Upper lobe of right lung (tissue), 1 donor: ENCODE data around the gene TTC7B. TPM values are rescaled to one million over a fixed set of nuclear protein-coding genes. Genes with fewer than 3 reads are reported as not detected.
A peak's percentile ranks its signal among the peaks of the same experiment; 100 is the strongest.

Experiments
- ATAC-seq: fragments of 200-7000 bp; cut with Tn5 transposase; one replicate; pipeline ENCODE4 v1.9.1; 2020; ENCODE audit warnings: mild to moderate bottlenecking, moderate library complexity
- DNase-seq: peaks from one replicate; pipeline ENCODE4 v3.0.0-alpha.2; 2020
- H3K27ac ChIP-seq: fragments of 200-600 bp; one replicate; pipeline ENCODE4 v1.8.0; 2022
- H3K27me3 ChIP-seq: fragments of 200-600 bp; one replicate; pipeline ENCODE4 v1.8.0; 2022; ENCODE audit warnings: mild to moderate bottlenecking
- H3K36me3 ChIP-seq: fragments of 200-600 bp; one replicate; pipeline ENCODE4 v1.8.0; 2022
- H3K4me1 ChIP-seq: fragments of 200-600 bp; one replicate; pipeline ENCODE4 v1.8.0; 2022
- H3K4me3 ChIP-seq: fragments of 200-600 bp; one replicate; pipeline ENCODE4 v1.8.0; 2022; ENCODE audit warnings: mild to moderate bottlenecking
- H3K9me3 ChIP-seq: fragments of 200-600 bp; one replicate; pipeline ENCODE4 v1.8.0; 2022
- intact Hi-C: fragments of 100-400 bp; cut with DNase I; formaldehyde crosslinking; loops from one replicate; pipeline ENCODE4 v1.11.0; 2022
- total RNA-seq: library from RNA; stranded (reverse); fragmentation: NEBNext Ultra II Directional; extraction: Animal tissue kit (Norgen Biotek cat#: 25700); gene quantifications from one replicate; pipeline ENCODE4 v1.2.1, GENCODE V29; 2021
- TF ChIP-seq, protein P1 (sequence below): fragments of 200-600 bp; IDR thresholded peaks from one replicate; pipeline ENCODE4 v1.8.0; 2022; ENCODE audit warnings: antibody characterized with exemption
- donor health status: DM: no; HTN: yes; CAD: no; lungs with severe emphysema.

TTC7B gene
- total RNA-seq, 1 donor from 2014 or later, result 41.5 TPM

DNA sequence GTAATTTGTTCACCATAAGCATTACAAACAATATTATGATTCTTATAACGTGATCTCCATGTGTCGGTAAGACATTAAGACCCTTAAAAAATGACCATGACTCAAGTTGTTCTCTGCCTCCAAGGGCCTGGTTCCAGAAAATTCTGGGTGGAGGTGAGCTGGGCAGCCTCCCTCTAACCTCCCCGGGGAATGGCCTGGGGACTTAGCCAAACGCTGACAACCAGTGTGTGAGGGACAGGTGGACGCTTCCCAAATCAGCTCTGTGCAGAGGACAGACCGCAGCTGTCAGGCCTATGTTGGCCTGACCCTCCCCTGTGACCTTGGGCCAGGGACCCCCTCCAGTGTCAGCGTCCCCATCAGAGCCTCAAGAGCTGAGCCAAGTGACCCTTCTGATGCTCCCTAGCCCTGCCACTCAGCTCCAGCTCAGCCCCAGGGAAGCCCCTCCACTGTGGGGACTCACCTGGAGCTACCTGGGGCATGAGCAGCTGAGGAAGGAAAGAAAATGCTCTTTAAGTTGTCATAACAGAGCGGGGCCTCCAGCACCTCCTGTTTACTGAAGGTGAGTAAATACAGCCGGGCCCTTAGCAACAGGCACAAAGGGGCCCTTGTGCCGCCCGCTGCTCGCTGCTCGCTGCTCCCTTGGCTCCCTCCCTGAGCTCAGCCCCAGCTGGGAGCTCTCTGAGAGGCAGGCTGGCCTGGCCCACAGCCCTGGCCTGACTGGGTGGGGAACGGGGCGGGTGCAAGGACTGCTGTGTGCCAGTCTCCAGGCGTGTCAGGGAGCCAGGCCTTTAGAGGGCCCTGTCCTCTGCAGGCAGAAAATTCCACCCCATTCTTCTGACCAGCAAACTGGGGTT is 302.8 kb downstream of the TTC7B start:
- Histone ChIP-seq H3K27me3 (no peaks in the 10 kb centered on the region), H3K36me3 (no peaks in the 10 kb centered on the region), H3K4me1 (peaks cover 14% of the 10 kb centered on the region), H3K9me3 (no peaks in the 10 kb centered on the region), H3K27ac (peak overlapping the region; percentile 66), H3K4me3 (no peak overlapping the region)
- TF ChIP-seq, protein P1, sequence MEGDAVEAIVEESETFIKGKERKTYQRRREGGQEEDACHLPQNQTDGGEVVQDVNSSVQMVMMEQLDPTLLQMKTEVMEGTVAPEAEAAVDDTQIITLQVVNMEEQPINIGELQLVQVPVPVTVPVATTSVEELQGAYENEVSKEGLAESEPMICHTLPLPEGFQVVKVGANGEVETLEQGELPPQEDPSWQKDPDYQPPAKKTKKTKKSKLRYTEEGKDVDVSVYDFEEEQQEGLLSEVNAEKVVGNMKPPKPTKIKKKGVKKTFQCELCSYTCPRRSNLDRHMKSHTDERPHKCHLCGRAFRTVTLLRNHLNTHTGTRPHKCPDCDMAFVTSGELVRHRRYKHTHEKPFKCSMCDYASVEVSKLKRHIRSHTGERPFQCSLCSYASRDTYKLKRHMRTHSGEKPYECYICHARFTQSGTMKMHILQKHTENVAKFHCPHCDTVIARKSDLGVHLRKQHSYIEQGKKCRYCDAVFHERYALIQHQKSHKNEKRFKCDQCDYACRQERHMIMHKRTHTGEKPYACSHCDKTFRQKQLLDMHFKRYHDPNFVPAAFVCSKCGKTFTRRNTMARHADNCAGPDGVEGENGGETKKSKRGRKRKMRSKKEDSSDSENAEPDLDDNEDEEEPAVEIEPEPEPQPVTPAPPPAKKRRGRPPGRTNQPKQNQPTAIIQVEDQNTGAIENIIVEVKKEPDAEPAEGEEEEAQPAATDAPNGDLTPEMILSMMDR, result no peak
- ATAC-seq, result peak; percentile 91
- peak; percentile 90 for DNase-seq
- intact Hi-C loops, result no loop called here

DNA sequence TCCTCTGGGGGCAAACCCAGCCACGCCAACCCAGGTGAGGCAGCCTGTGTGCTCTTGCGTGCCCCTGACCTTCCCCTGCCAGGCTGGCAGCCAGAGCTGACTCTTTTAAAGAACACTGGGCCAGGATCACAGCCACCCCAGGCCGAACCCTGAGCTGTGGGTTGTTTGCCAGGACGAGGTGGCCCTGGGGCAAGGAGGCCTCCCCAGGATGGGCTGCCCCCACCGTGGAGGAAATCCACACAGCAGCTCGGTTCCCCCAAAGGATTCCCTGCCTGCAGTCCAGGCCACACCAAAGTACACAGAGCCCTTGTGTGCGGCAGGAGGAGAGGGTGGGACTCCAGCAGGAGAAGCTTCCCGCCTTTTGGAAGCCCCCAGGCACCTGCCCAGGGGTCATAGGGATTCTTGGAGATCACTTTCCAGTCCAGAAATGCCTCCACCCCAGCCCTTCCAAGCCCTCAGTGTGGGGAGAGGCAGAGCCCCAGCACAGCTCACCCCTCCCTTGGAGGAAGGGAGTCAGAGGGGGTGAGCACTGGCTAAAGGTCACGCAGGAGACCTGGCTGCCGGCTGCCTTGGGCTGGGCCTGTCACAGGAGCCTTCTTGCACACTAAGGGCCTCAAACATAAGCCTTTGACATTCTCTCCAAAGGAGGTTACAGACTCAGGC is 303.8 kb downstream of the TTC7B start:
- ATAC-seq (no peak), DNase-seq (no peak)
- TF ChIP-seq, protein P1, result no peak
- Histone ChIP-seq H3K4me1 (peaks cover 14% of the 10 kb centered on the region), H3K27me3 (no peaks in the 10 kb centered on the region), H3K36me3 (no peaks in the 10 kb centered on the region), H3K4me3 (no peak overlapping the region), H3K27ac (no peak overlapping the region), H3K9me3 (no peaks in the 10 kb centered on the region)
- intact Hi-C loops, result no loop called here

DNA sequence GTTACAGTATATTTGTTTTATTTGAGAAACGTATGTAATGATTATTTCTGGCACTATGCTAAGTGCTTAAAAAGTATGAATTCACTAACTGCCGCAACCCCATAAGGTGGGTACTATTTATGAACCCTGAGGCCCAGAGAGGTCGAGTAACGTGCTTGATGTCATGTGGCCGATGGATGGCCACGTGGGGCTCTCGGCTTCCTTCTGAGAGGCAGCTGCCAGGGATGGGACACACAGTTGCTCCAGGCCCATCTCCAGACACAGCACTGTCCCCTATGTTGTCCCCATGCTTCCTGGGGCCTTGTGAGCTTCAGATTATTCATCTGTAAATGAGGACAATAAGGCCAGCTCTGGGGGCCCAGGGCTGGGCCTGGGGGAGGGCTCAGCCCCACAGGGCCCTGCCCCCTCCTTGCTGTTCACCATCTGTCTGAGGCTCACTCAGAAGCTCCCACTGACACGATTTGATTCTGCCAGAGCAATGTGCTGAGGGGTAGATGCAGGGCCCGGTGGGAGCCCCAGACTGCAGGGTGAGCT is 304.4 kb downstream of the TTC7B start:
- Histone ChIP-seq H3K9me3 (no peaks in the 10 kb centered on the region), H3K4me1 (peaks cover 14% of the 10 kb centered on the region), H3K27me3 (no peaks in the 10 kb centered on the region), H3K4me3 (no peak overlapping the region), H3K27ac (no peak overlapping the region), H3K36me3 (no peaks in the 10 kb centered on the region)
- TF ChIP-seq, protein P1, result no peak
- intact Hi-C loops, result no loop called here
- DNase-seq (no peak), ATAC-seq (no peak)

DNA sequence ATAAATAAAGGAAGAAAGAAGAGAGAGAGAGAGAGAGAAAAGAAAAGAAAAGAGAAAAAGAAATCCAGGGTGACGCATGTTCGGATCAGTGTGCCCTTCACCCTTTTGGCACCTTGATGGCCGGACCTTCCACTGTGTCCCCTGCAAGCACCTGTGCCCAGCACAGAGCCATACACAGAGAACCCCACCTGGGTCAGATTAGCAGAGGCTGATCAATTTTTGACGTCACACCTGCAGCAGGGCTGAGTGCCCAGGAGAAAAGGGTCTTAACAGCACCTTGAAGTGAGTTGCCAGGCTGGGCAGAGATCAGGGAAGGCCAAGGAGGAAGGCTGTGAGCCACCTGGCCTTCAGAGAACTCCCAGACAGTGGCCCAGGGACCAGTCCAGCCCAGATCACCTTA is 305.0 kb downstream of the TTC7B start:
- Histone ChIP-seq H3K4me1 (peaks cover 14% of the 10 kb centered on the region), H3K27ac (no peak overlapping the region), H3K9me3 (no peaks in the 10 kb centered on the region), H3K4me3 (no peak overlapping the region), H3K36me3 (no peaks in the 10 kb centered on the region), H3K27me3 (no peaks in the 10 kb centered on the region)
- intact Hi-C loops, result no loop called here
- TF ChIP-seq, protein P1, result no peak
- ATAC-seq (no peak), DNase-seq (no peak)

DNA sequence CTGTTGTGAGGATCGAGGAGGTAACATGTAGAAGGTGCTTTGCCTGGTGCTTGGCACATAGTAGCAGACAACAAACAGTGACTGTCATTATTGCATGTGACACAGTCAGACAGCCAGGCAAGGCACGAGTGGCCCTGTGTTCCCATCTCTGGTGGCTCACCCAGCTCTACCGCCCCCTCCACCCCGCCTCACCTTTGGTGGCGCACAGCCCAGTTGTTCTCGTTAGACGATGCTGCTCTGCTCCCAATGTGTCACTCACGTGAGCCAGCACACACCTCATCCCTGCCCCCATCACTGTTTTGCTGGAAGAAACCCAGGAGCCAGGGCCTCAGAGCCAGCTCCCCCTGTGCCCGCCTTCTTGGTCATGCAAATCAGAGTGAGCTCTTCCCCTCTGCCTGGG is 306.1 kb downstream of the TTC7B start:
- Histone ChIP-seq H3K9me3 (no peaks in the 10 kb centered on the region), H3K27me3 (no peaks in the 10 kb centered on the region), H3K36me3 (no peaks in the 10 kb centered on the region), H3K27ac (no peak overlapping the region), H3K4me3 (no peak overlapping the region), H3K4me1 (peaks cover 14% of the 10 kb centered on the region)
- TF ChIP-seq, protein P1, result no peak
- ATAC-seq, result peak; percentile 16
- intact Hi-C loops, result no loop called here
- no peak for DNase-seq
